ENCODE data around the gene PPP1R13B.
A peak's percentile ranks its signal among the peaks of the same experiment; 100 is the strongest.
"Not testable (repeated sequence)": the region's sequence is repeated elsewhere in the genome, so short reads cannot be mapped to it uniquely, and the experiment has no call there.

PPP1R13B gene

GRCh38 chr14:103847451-103848174, at the start of gene PPP1R13B:
Gene PPP1R13B, minus strand, starts transcription at chr14:103847575. Its CDS starts 268 bp downstream, at chr14:103847307.
- Mint-ChIP-seq H3K27me3 (peaks cover 77% of the 10 kb centered on the region), H3K27ac (no peak within 1 kb of the TSS), H3K9me3 (no peaks in the 10 kb centered on the region), H3K36me3 (ENCODE audit: low read depth) (no peaks in the 10 kb centered on the region), H3K4me3 (peak within 1 kb of the TSS; percentile 70), H3K4me1 (ENCODE audit: low read depth) (peaks cover 11% of the 10 kb centered on the region)
- intact Hi-C loops (cut with micrococcal nuclease): no loop called here

- intact Hi-C loops (cut with micrococcal nuclease): no loop called here
- Mint-ChIP-seq H3K4me1 (ENCODE audit: low read depth) (peaks cover 6% of the 10 kb centered on the region), H3K27ac (no peak overlapping the region), H3K9me3 (peaks cover 9% of the 10 kb centered on the region), H3K27me3 (peaks cover 6% of the 10 kb centered on the region), H3K4me3 (no peak overlapping the region), H3K36me3 (ENCODE audit: low read depth) (no peaks in the 10 kb centered on the region)
Observed at GRCh38 chr14:103896578-103896977, 49.2 kb upstream of the PPP1R13B start.

- H3K9me3 Mint-ChIP-seq: peaks cover 9% of the 10 kb centered on the region
- intact Hi-C loops (cut with micrococcal nuclease): no loop called here
Observed at GRCh38 chr14:103894723-103895059, 47.3 kb upstream of the PPP1R13B start.

GRCh38 chr14:103894034-103894722, 46.8 kb upstream of the PPP1R13B start:
- Mint-ChIP-seq H3K4me1 (ENCODE audit: low read depth) (peaks cover 23% of the 10 kb centered on the region), H3K36me3 (ENCODE audit: low read depth) (no peaks in the 10 kb centered on the region), H3K27ac (no peak overlapping the region), H3K27me3 (peaks cover 2% of the 10 kb centered on the region), H3K4me3 (no peak overlapping the region), H3K9me3 (peaks cover 9% of the 10 kb centered on the region)
- intact Hi-C loops (cut with micrococcal nuclease): no loop called here

More at GRCh38 chr14:103894723-103895059, 47.3 kb upstream of the PPP1R13B start:
- H3K4me3 Mint-ChIP-seq: no peak overlapping the region
- no peaks in the 10 kb centered on the region for H3K36me3 Mint-ChIP-seq (ENCODE audit: low read depth)
- H3K27me3 Mint-ChIP-seq: peaks cover 2% of the 10 kb centered on the region
- no peak overlapping the region for H3K27ac Mint-ChIP-seq
- H3K4me1 Mint-ChIP-seq (ENCODE audit: low read depth): peaks cover 18% of the 10 kb centered on the region

GRCh38 chr14:103892247-103892646, 44.9 kb upstream of the PPP1R13B start:
- intact Hi-C loops (cut with micrococcal nuclease): no loop called here
- Mint-ChIP-seq H3K36me3 (ENCODE audit: low read depth) (no peaks in the 10 kb centered on the region), H3K9me3 (peaks cover 9% of the 10 kb centered on the region), H3K4me1 (ENCODE audit: low read depth) (peaks cover 30% of the 10 kb centered on the region), H3K4me3 (no peak overlapping the region), H3K27ac (no peak overlapping the region), H3K27me3 (peaks cover 4% of the 10 kb centered on the region)

GRCh38 chr14:103891667-103892215, 44.4 kb upstream of the PPP1R13B start:
- Mint-ChIP-seq H3K9me3 (peaks cover 7% of the 10 kb centered on the region), H3K4me3 (no peak overlapping the region), H3K27ac (no peak overlapping the region), H3K36me3 (ENCODE audit: low read depth) (no peaks in the 10 kb centered on the region), H3K4me1 (ENCODE audit: low read depth) (peaks cover 35% of the 10 kb centered on the region), H3K27me3 (peaks cover 4% of the 10 kb centered on the region)
- intact Hi-C loops (cut with micrococcal nuclease): no loop called here

GRCh38 chr14:103890821-103891666, 43.7 kb upstream of the PPP1R13B start:
- Mint-ChIP-seq H3K27ac (no peak overlapping the region), H3K9me3 (no peaks in the 10 kb centered on the region), H3K4me1 (ENCODE audit: low read depth) (peaks cover 40% of the 10 kb centered on the region), H3K27me3 (peaks cover 1% of the 10 kb centered on the region), H3K36me3 (ENCODE audit: low read depth) (no peaks in the 10 kb centered on the region), H3K4me3 (no peak overlapping the region)
- intact Hi-C loops (cut with micrococcal nuclease): no loop called here

- H3K36me3 Mint-ChIP-seq (ENCODE audit: low read depth): no peaks in the 10 kb centered on the region
- H3K4me1 Mint-ChIP-seq (ENCODE audit: low read depth): peaks cover 40% of the 10 kb centered on the region
Observed at GRCh38 chr14:103890052-103890371, 42.6 kb upstream of the PPP1R13B start.

GRCh38 chr14:103889313-103890051, 42.1 kb upstream of the PPP1R13B start:
- Mint-ChIP-seq H3K27ac (peak overlapping the region; percentile 32), H3K4me3 (no peak overlapping the region)

More at GRCh38 chr14:103890052-103890371, 42.6 kb upstream of the PPP1R13B start:
- intact Hi-C loops (cut with micrococcal nuclease): no loop called here
- Mint-ChIP-seq H3K27ac (no peak overlapping the region), H3K9me3 (no peaks in the 10 kb centered on the region), H3K4me3 (no peak overlapping the region), H3K27me3 (peaks cover 2% of the 10 kb centered on the region)

GRCh38 chr14:103889002-103889312, 41.6 kb upstream of the PPP1R13B start:
- H3K4me3 Mint-ChIP-seq; H3K36me3 Mint-ChIP-seq (ENCODE audit: low read depth); intact Hi-C loops (cut with micrococcal nuclease); H3K27me3 Mint-ChIP-seq; H3K9me3 Mint-ChIP-seq: not testable (repeated sequence)
- Mint-ChIP-seq H3K27ac (peak overlapping the region; percentile 32), H3K4me1 (ENCODE audit: low read depth) (peaks cover 40% of the 10 kb centered on the region)

More at GRCh38 chr14:103889313-103890051, 42.1 kb upstream of the PPP1R13B start:
- Mint-ChIP-seq H3K27me3 (peaks cover 5% of the 10 kb centered on the region), H3K36me3 (ENCODE audit: low read depth) (no peaks in the 10 kb centered on the region), H3K4me1 (ENCODE audit: low read depth) (peaks cover 40% of the 10 kb centered on the region), H3K9me3 (no peaks in the 10 kb centered on the region)
- intact Hi-C loops (cut with micrococcal nuclease): no loop called here

GRCh38 chr14:103887557-103888115, 40.3 kb upstream of the PPP1R13B start:
- Mint-ChIP-seq H3K4me3 (no peak overlapping the region), H3K27me3 (peaks cover 15% of the 10 kb centered on the region), H3K36me3 (ENCODE audit: low read depth) (no peaks in the 10 kb centered on the region), H3K9me3 (no peaks in the 10 kb centered on the region), H3K27ac (no peak overlapping the region), H3K4me1 (ENCODE audit: low read depth) (peaks cover 40% of the 10 kb centered on the region)
- intact Hi-C loops (cut with micrococcal nuclease): no loop called here

- Mint-ChIP-seq H3K27ac (no peak overlapping the region), H3K27me3 (peaks cover 18% of the 10 kb centered on the region), H3K36me3 (ENCODE audit: low read depth) (no peaks in the 10 kb centered on the region), H3K4me1 (ENCODE audit: low read depth) (peaks cover 40% of the 10 kb centered on the region), H3K9me3 (no peaks in the 10 kb centered on the region), H3K4me3 (no peak overlapping the region)
- intact Hi-C loops (cut with micrococcal nuclease): no loop called here
Observed at GRCh38 chr14:103887170-103887501, 39.8 kb upstream of the PPP1R13B start.
